Activated CD8-positive, alpha-beta memory T cell treated with anti-CD3 and anti-CD28 coated beads, Interleukin-2, amount 50 U/mL, for 1 hour (primary cell): ENCODE results near the gene CHDH.

Experiments
- DNase-seq: peaks from one replicate; pipeline ENCODE4 v3.0.0-alpha.2; 2020; ENCODE audit errors: extremely low read depth

CHDH gene

GRCh38 chr3:53849916-53850315 is 3.7 kb upstream of the CHDH start:
- no peak for DNase-seq

GRCh38 chr3:53846851-53847155 is 584 bp upstream of the CHDH start:
- no peak for DNase-seq

GRCh38 chr3:53845881-53846133 is 412 bp downstream of the CHDH start:
- no peak for DNase-seq

- DNase-seq: no peak
Observed at GRCh38 chr3:53845103-53845880, 927 bp downstream of the CHDH start.

GRCh38 chr3:53844262-53845102 is 1.7 kb downstream of the CHDH start:
- DNase-seq: no peak

- no peak for DNase-seq
Observed at GRCh38 chr3:53843195-53844177, 2.7 kb downstream of the CHDH start.

- no peak for DNase-seq
Observed at GRCh38 chr3:53842436-53843194, 3.6 kb downstream of the CHDH start.

- no peak for DNase-seq
Observed at GRCh38 chr3:53841296-53841695, 4.9 kb downstream of the CHDH start.

GRCh38 chr3:53837331-53837730 is 8.9 kb downstream of the CHDH start:
- no peak for DNase-seq

- no peak for DNase-seq
Observed at GRCh38 chr3:53836084-53836872, 9.9 kb downstream of the CHDH start.

GRCh38 chr3:53835257-53835656 is 11.0 kb downstream of the CHDH start:
- DNase-seq: no peak

GRCh38 chr3:53834429-53835095 is 11.7 kb downstream of the CHDH start:
- no peak for DNase-seq

GRCh38 chr3:53833700-53834099 is 12.5 kb downstream of the CHDH start:
- DNase-seq: no peak

- DNase-seq: no peak
Observed at GRCh38 chr3:53833053-53833645, 13.1 kb downstream of the CHDH start.

GRCh38 chr3:53830944-53831343 is 15.3 kb downstream of the CHDH start:
- DNase-seq: no peak

GRCh38 chr3:53829605-53830004 is 16.6 kb downstream of the CHDH start:
- DNase-seq: no peak

GRCh38 chr3:53828581-53828980 is 17.6 kb downstream of the CHDH start:
- DNase-seq: no peak

GRCh38 chr3:53826048-53826447 is 20.2 kb downstream of the CHDH start:
- DNase-seq: no peak

GRCh38 chr3:53824795-53825194 is 21.4 kb downstream of the CHDH start:
- no peak for DNase-seq
